ENCODE data around the gene DENND2A.

GRCh38 chr7:140670343-140670935 is 29.8 kb upstream of the DENND2A start:
- TF ChIP-seq CTCF (IDR thresholded peaks at IDR 0.05), result no peak
- TF ChIP-seq POLR2A (IDR thresholded peaks at IDR 0.05), result no peak
